GM06990 (cell line): ENCODE results near the gene CDK15.

ENCODE experiments used
- DNase-seq: peaks from one replicate; pipeline ENCODE4 v3.0.0-alpha.2; 2011; ENCODE audit not compliant: insufficient read length; ENCODE audit errors: extremely low read depth
- H3K27me3 ChIP-seq: replicated peaks from 2 replicates; pipeline ENCODE4 v1.6.0; 2011; ENCODE audit warnings: low read length; ENCODE audit not compliant: control insufficient read depth, insufficient read depth
- H3K36me3 ChIP-seq: 2 replicates; pipeline ENCODE4 v1.5.1; 2011; ENCODE audit warnings: low read length; ENCODE audit not compliant: control insufficient read depth, insufficient read depth
- H3K4me3 ChIP-seq: replicated peaks from 2 replicates; pipeline ENCODE4 v1.5.1; 2011; ENCODE audit warnings: low read depth, mild to moderate bottlenecking, control low read depth, low read length
- TF ChIP-seq, protein P1 (sequence below): IDR thresholded peaks from 2 replicates; pipeline ENCODE4 v1.5.1; 2011; ENCODE audit warnings: low read length, control low read depth, mild to moderate bottlenecking, inconsistent platforms; ENCODE audit not compliant: insufficient read depth, poor library complexity, severe bottlenecking

The CDK15 gene

GRCh38 chr2:201781557-201782051 lies 24.7 kb upstream of the CDK15 start:
- H3K27me3 ChIP-seq = no peaks in the 10 kb centered on the region
- TF ChIP-seq, protein P1, sequence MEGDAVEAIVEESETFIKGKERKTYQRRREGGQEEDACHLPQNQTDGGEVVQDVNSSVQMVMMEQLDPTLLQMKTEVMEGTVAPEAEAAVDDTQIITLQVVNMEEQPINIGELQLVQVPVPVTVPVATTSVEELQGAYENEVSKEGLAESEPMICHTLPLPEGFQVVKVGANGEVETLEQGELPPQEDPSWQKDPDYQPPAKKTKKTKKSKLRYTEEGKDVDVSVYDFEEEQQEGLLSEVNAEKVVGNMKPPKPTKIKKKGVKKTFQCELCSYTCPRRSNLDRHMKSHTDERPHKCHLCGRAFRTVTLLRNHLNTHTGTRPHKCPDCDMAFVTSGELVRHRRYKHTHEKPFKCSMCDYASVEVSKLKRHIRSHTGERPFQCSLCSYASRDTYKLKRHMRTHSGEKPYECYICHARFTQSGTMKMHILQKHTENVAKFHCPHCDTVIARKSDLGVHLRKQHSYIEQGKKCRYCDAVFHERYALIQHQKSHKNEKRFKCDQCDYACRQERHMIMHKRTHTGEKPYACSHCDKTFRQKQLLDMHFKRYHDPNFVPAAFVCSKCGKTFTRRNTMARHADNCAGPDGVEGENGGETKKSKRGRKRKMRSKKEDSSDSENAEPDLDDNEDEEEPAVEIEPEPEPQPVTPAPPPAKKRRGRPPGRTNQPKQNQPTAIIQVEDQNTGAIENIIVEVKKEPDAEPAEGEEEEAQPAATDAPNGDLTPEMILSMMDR = no peak
- H3K4me3 ChIP-seq = peak overlapping the region; percentile 86
- no peaks in the 10 kb centered on the region for H3K36me3 ChIP-seq
- DNase-seq = no peak

DNA sequence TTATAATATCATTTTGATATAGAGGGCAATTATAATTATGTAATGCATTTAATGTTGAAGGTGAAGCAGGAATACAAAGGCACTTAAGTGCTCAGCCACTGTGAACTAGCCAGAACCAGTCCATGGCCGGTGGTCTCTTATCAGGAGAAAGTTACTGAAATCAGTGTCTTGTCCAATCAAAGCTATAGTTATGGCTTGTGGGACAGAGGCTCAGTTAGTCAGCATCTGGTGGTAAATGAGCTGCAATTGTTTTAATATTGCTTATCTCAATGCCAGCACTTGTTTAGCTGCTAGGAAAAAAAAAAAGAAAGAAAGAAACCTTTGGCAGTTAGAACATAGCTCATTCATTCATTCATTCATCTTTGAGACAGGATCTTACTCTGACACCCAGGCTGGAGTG lies 21.8 kb upstream of the CDK15 start:
- Histone ChIP-seq H3K36me3 (no peaks in the 10 kb centered on the region), H3K4me3 (no peak overlapping the region), H3K27me3 (no peaks in the 10 kb centered on the region)
- no peak for DNase-seq
- TF ChIP-seq, protein P1 = no peak

DNA sequence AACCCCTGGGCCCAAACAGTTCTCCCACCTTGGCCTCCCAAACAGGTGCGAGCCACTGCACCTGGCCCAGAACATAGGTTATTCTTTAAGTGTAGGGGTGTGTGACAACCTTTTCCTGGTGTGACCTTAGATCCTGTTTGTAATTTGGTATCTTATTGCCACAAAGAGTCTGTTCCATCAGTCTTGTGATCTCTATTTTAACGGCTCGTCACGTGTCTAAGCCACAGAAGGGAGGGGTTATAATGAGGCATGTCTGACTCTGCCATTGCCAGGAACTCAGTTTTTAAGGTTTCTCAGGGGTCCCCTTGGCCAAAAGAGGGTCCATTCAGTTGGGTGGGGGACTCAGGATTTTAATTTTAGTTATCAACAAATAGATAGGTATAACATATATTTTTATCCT lies 21.2 kb upstream of the CDK15 start:
- DNase-seq = no peak
- H3K27me3 ChIP-seq = no peaks in the 10 kb centered on the region
- no peaks in the 10 kb centered on the region for H3K36me3 ChIP-seq
- no peak overlapping the region for H3K4me3 ChIP-seq
- TF ChIP-seq, protein P1 = no peak

DNA sequence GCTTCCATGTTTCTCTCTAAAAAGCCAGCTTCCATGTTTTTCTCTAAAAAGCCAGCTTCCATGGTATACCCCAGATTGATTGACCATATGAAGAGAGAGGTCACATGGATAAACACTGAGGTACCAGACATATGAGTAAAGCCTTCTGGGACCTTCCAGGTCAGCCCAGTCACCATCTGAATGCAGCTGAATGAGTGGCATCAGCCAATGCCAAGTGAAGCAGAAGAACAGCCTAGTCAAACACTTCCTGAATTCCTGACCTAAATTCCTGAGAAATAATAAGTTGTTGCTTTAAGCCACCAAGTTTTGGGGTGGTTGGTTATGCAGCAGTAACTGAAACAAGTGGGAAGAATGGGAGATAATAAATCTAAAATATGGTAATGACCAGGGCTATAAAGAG lies 19.9 kb upstream of the CDK15 start:
- TF ChIP-seq, protein P1 = no peak

GRCh38 chr2:201788371-201788770 lies 18.0 kb upstream of the CDK15 start:
- TF ChIP-seq, protein P1 = no peak
- DNase-seq = no peak
- Histone ChIP-seq H3K4me3 (no peak overlapping the region), H3K36me3 (no peaks in the 10 kb centered on the region), H3K27me3 (no peaks in the 10 kb centered on the region; the same call in 1 of the 2 replicates)

More for the DNA sequence above, 19.9 kb upstream of the CDK15 start:
- H3K27me3 ChIP-seq = no peaks in the 10 kb centered on the region
- no peaks in the 10 kb centered on the region for H3K36me3 ChIP-seq
- DNase-seq = no peak
- H3K4me3 ChIP-seq = no peak overlapping the region

GRCh38 chr2:201789395-201789794 lies 16.9 kb upstream of the CDK15 start:
- Histone ChIP-seq H3K36me3 (no peaks in the 10 kb centered on the region), H3K27me3 (no peaks in the 10 kb centered on the region; the same call in 1 of the 2 replicates), H3K4me3 (no peak overlapping the region)
- DNase-seq = no peak
- TF ChIP-seq, protein P1 = no peak
